Measurements from ENCODE around the gene LIPN. TPM values are rescaled to one million over a fixed set of nuclear protein-coding genes. Genes with fewer than 3 reads are reported as not detected.

LIPN gene
- total and polyA plus RNA-seq, 2 of the 8 experiments (the other 6 are each of a cell fraction or from before 2014, with no cell fraction given), result not detected

GRCh38 chr10:88827671-88828070 is 67.9 kb downstream of the LIPN start:
- DNase-seq (ENCODE audit: low read depth in 1 of 2, low spot score in 2 of 2), result no peak
- no peaks in the 10 kb centered on the region for H3K79me2 ChIP-seq (ENCODE audit: control insufficient read depth in 1 of 2, insufficient read depth in 2 of 2, low read length in 2 of 2)
- H3K23ac ChIP-seq (ENCODE audit: insufficient read length), result no peak overlapping the region
- H3K4me3 ChIP-seq (ENCODE audit: extremely low read depth in 1 of 4, insufficient read depth in 2 of 4, low read depth in 3 of 4, low read length in 4 of 4), result no peak overlapping the region
- no peak for FAIRE-seq
- no peak overlapping the region for H2BK15ac ChIP-seq (ENCODE audit: low read length)
- no peak overlapping the region for H2AFZ ChIP-seq (ENCODE audit: low read length)
- no peaks in the 10 kb centered on the region for H3K79me1 ChIP-seq (ENCODE audit: low read depth, low read length)
- H3K14ac ChIP-seq (ENCODE audit: insufficient read length), result no peak overlapping the region
- H4K20me1 ChIP-seq (replicated peaks in 1 of 2; ENCODE audit: control insufficient read depth in 1 of 2, insufficient read depth in 2 of 2, low read length in 2 of 2), result no peaks in the 10 kb centered on the region
- H2BK12ac ChIP-seq (ENCODE audit: low read depth, low read length), result no peak overlapping the region
- H3K9ac ChIP-seq (replicated peaks in 1 of 4; ENCODE audit: extremely low read depth in 1 of 4, low read depth in 3 of 4, low read length in 3 of 4), result no peak overlapping the region
- H3K36me3 ChIP-seq (ENCODE audit: control insufficient read depth in 2 of 4, insufficient read depth in 4 of 4, low read length in 3 of 4), result no peaks in the 10 kb centered on the region
- no peaks in the 10 kb centered on the region; the same call in 1 of the 2 replicates for H3K23me2 ChIP-seq (ENCODE audit: low read depth, low read length)
- H2BK120ac ChIP-seq (replicated peaks; ENCODE audit: low read depth, low read length), result no peak overlapping the region
- H3K9me3 ChIP-seq (ENCODE audit: insufficient read depth in 2 of 2, low read depth in 1 of 2, low read length in 1 of 2), result no peaks in the 10 kb centered on the region
- ChIA-PET POLR2A (ENCODE audit: partially characterized antibody) (no interaction called here), CTCF (ENCODE audit: partially characterized antibody) (interaction anchor here (0.9 to 3.7 kb wide), 8 partner anchors 9 to 386 kb away, joined by 3 to 30 read pairs (median 4); no protein-coding TSS in a partner anchor)
- H3K27me3 ChIP-seq (replicated peaks in 1 of 4; ENCODE audit: control insufficient read depth in 3 of 4, extremely low read depth in 1 of 4, insufficient read depth in 3 of 4, low read length in 3 of 4), result no peaks in the 10 kb centered on the region
- no peak overlapping the region for H3K4me2 ChIP-seq (ENCODE audit: insufficient read depth in 1 of 2, low read depth in 2 of 2, low read length in 2 of 2)
- no peak overlapping the region for H2BK5ac ChIP-seq (ENCODE audit: low read depth, low read length)
- H3K27ac ChIP-seq (ENCODE audit: low read depth, low read length), result no peak overlapping the region
- no peak overlapping the region for H2AK5ac ChIP-seq (ENCODE audit: low read depth, low read length)
- H4K91ac ChIP-seq (replicated peaks; ENCODE audit: insufficient read length, low read length), result no peak overlapping the region
- H3K18ac ChIP-seq (ENCODE audit: extremely low read depth, low read length), result no peak overlapping the region
- WGBS, 2 experiments (ENCODE audit: extremely low coverage in 1 of 2, insufficient coverage in 1 of 2, insufficient read length in 1 of 2, insufficient replicate concordance in 2 of 2, low coverage in 1 of 2, low lambda C conversion rate in 2 of 2, missing lambda C conversion rate in 1 of 2), result 85% methylated on average over 2 of the region's 2 CpGs; no CpG with 5 or more reads in 1 of the 2 experiments
- H2BK20ac ChIP-seq (ENCODE audit: low read length), result no peak overlapping the region
- H3K56ac ChIP-seq (replicated peaks; ENCODE audit: insufficient read length, low read depth, low read length), result no peak overlapping the region
- no peak overlapping the region for H4K5ac ChIP-seq (ENCODE audit: insufficient read length, low read depth, low read length)
- H3K4ac ChIP-seq (replicated peaks; ENCODE audit: insufficient read length, low read depth, low read length), result no peak overlapping the region
- H3K4me1 ChIP-seq (replicated peaks in 1 of 4; ENCODE audit: control insufficient read depth in 3 of 4, insufficient read depth in 4 of 4, low read length in 3 of 4), result no peaks in the 10 kb centered on the region
- H4K8ac ChIP-seq (ENCODE audit: extremely low read depth, insufficient read depth, low read length), result no peak overlapping the region
- TF ChIP-seq ATF2 (IDR thresholded peaks at IDR 0.05; ENCODE audit: low read length) (no peak), SIRT6 (IDR thresholded peaks at IDR 0.05; ENCODE audit: low read length) (no peak), TAF1 (IDR thresholded peaks at IDR 0.05; ENCODE audit: low read depth, low read length) (no peak), NRF1 (IDR thresholded peaks at IDR 0.05; ENCODE audit: low read depth, low read length) (no peak), CREB1 (IDR thresholded peaks at IDR 0.05) (no peak), PHF8 (conservative IDR thresholded peaks at IDR 0.05; ENCODE audit: low read depth, low read length) (no peak), TAF7 (optimal IDR thresholded peaks at IDR 0.05; ENCODE audit: borderline replicate concordance, low read depth, low read length) (no peak), EZH2 (IDR thresholded peaks at IDR 0.05; ENCODE audit: low read depth, low read length, severe bottlenecking) (no peak), CEBPB (IDR thresholded peaks at IDR 0.05; ENCODE audit: low read depth, low read length) (no peak), SP4 (IDR thresholded peaks at IDR 0.05; ENCODE audit: low read length) (no peak), CHD2 (IDR thresholded peaks at IDR 0.05; ENCODE audit: low read length) (no peak), SP2 (IDR thresholded peaks at IDR 0.05; ENCODE audit: low read length) (no peak), SRF (IDR thresholded peaks at IDR 0.05; ENCODE audit: low read depth, low read length) (no peak), EP300 (IDR thresholded peaks at IDR 0.05; ENCODE audit: borderline replicate concordance in 1 of 2, low read depth in 2 of 2, low read length in 2 of 2) (no peak)
